SK-N-SH treated with all-trans-retinoic acid at 6 μM for 48 hours (cell line): ENCODE measurements around the gene SSTR5.
"Not testable (repeated sequence)": the region's sequence is repeated elsewhere in the genome, so short reads cannot be mapped to it uniquely, and the experiment has no call there.

ENCODE experiments used
- ATAC-seq: fragments of 200-7000 bp; cut with Tn5 transposase; 3 replicates; pipeline ENCODE4 v1.9.1; 2020; ENCODE audit warnings: mild to moderate bottlenecking, moderate library complexity
- ARNTL ChIP-seq: fragments of 450-650 bp; formaldehyde crosslinking; IDR thresholded peaks from 2 replicates; pipeline ENCODE4 v1.5.0; 2020; ENCODE audit warnings: low read depth, mild to moderate bottlenecking, moderate library complexity, borderline replicate concordance
- BACH2 ChIP-seq: fragments of 250-450 bp; sonication (Bioruptor Pico); IDR thresholded peaks from 2 replicates; pipeline ENCODE4 v1.9.0; 2021; ENCODE audit warnings: mild to moderate bottlenecking, borderline replicate concordance
- CREB5 ChIP-seq: fragments of 250-450 bp; sonication (Bioruptor Pico); IDR thresholded peaks from 2 replicates; pipeline ENCODE4 v1.5.1; 2020; ENCODE audit warnings: low read depth, mild to moderate bottlenecking, moderate library complexity
- CSDC2 ChIP-seq: fragments of 250-450 bp; sonication (Bioruptor Pico); IDR thresholded peaks from 2 replicates; pipeline ENCODE4 v1.5.0; 2020; ENCODE audit warnings: mild to moderate bottlenecking, moderate library complexity
- CSRNP3 ChIP-seq: fragments of 250-450 bp; sonication (Bioruptor Pico); IDR thresholded peaks from 2 replicates; pipeline ENCODE4 v1.5.1; 2021; ENCODE audit warnings: mild to moderate bottlenecking, moderate library complexity
- ESRRG ChIP-seq: fragments of 250-450 bp; sonication (Bioruptor Pico); IDR thresholded peaks from 2 replicates; pipeline ENCODE4 v1.6.1; 2021; ENCODE audit warnings: mild to moderate bottlenecking
- ISL1 ChIP-seq: fragments of 250-450 bp; sonication (Bioruptor Pico); IDR thresholded peaks from 2 replicates; pipeline ENCODE4 v2.1.2; 2022; ENCODE audit warnings: mild to moderate bottlenecking, moderate library complexity
- OSR1 ChIP-seq: fragments of 250-450 bp; sonication (Bioruptor Pico); IDR thresholded peaks from 2 replicates; pipeline ENCODE4 v1.8.0; 2022; ENCODE audit warnings: moderate library complexity, mild to moderate bottlenecking, inconsistent platforms
- POU6F1 ChIP-seq: fragments of 250-450 bp; sonication (Bioruptor Pico); IDR thresholded peaks from 2 replicates; pipeline ENCODE4 v1.8.0; 2021; ENCODE audit warnings: low read depth, mild to moderate bottlenecking, moderate library complexity, borderline replicate concordance
- PPARA ChIP-seq: fragments of 250-450 bp; sonication (Bioruptor Pico); IDR thresholded peaks from 2 replicates; pipeline ENCODE4 v1.5.0; 2020; ENCODE audit warnings: mild to moderate bottlenecking, borderline replicate concordance
- RARB ChIP-seq: fragments of 250-450 bp; sonication (Bioruptor Pico); IDR thresholded peaks from 2 replicates; pipeline ENCODE4 v1.8.0; 2021; ENCODE audit warnings: mild to moderate bottlenecking, moderate library complexity
- SNAI2 ChIP-seq: fragments of 250-450 bp; sonication (Bioruptor Pico); IDR thresholded peaks from 2 replicates; pipeline ENCODE4 v1.5.0; 2020; ENCODE audit warnings: mild to moderate bottlenecking, moderate library complexity
- TCF4 ChIP-seq: fragments of 250-450 bp; sonication (Bioruptor Pico); IDR thresholded peaks from 2 replicates; pipeline ENCODE4 v1.8.0; 2021; ENCODE audit warnings: mild to moderate bottlenecking, moderate library complexity, borderline replicate concordance
- TOX ChIP-seq: fragments of 250-450 bp; sonication (Bioruptor Pico); IDR thresholded peaks from 2 replicates; pipeline ENCODE4 v1.8.0; 2021; ENCODE audit warnings: mild to moderate bottlenecking, moderate library complexity, borderline replicate concordance
- TSHZ2 ChIP-seq: fragments of 250-450 bp; sonication (Bioruptor Pico); IDR thresholded peaks from 2 replicates; pipeline ENCODE4 v1.5.0; 2020; ENCODE audit warnings: mild to moderate bottlenecking, moderate library complexity
- ZFP3 ChIP-seq: fragments of 250-450 bp; sonication (Bioruptor Pico); IDR thresholded peaks from 2 replicates; pipeline ENCODE4 v1.5.0; 2020; ENCODE audit warnings: mild to moderate bottlenecking, moderate library complexity
- ZFP30 ChIP-seq: fragments of 450-650 bp; formaldehyde crosslinking; IDR thresholded peaks from 2 replicates; pipeline ENCODE4 v1.5.0; 2022; ENCODE audit warnings: mild to moderate bottlenecking, moderate library complexity
- ZNF565 ChIP-seq: fragments of 450-650 bp; formaldehyde crosslinking; conservative IDR thresholded peaks from 2 replicates; pipeline ENCODE4 v1.5.0; 2020; ENCODE audit warnings: low read depth, mild to moderate bottlenecking, moderate library complexity
- ZNF70 ChIP-seq: fragments of 450-650 bp; formaldehyde crosslinking; IDR thresholded peaks from 2 replicates; pipeline ENCODE4 v1.5.0; 2020; ENCODE audit warnings: mild to moderate bottlenecking, moderate library complexity

The SSTR5 gene

GRCh38 chr16:1089822-1090619 is 17.5 kb downstream of the SSTR5 start (continued):
- TF ChIP-seq ZNF70 (CRISPR knock-in tag) (no peak), CSRNP3 (CRISPR knock-in tag) (no peak), ZFP30 (CRISPR knock-in tag) (no peak)

GRCh38 chr16:1090620-1091587 is 18.4 kb downstream of the SSTR5 start:
- no peak for TF ChIP-seq CREB5 (CRISPR knock-in tag)
- no peak for TF ChIP-seq ZFP30 (CRISPR knock-in tag)
- no peak for TF ChIP-seq SNAI2 (CRISPR knock-in tag)
- TF ChIP-seq ZFP3 (CRISPR knock-in tag) = no peak
- no peak for TF ChIP-seq ZNF70 (CRISPR knock-in tag)
- no peak for TF ChIP-seq POU6F1 (CRISPR knock-in tag)
- TF ChIP-seq RARB = no peak
- TF ChIP-seq ESRRG (CRISPR knock-in tag) = no peak
- TF ChIP-seq TCF4 (CRISPR knock-in tag) = no peak
- TF ChIP-seq ZNF565 = no peak
- TF ChIP-seq TSHZ2 (CRISPR knock-in tag) = no peak
- TF ChIP-seq OSR1 (CRISPR knock-in tag) = no peak
- TF ChIP-seq PPARA (CRISPR knock-in tag) = no peak
- no peak for ATAC-seq

GRCh38 chr16:1091992-1092552 is 19.5 kb downstream of the SSTR5 start:
- no peak for ATAC-seq
- TF ChIP-seq OSR1 (CRISPR knock-in tag) (no peak), SNAI2 (CRISPR knock-in tag) (no peak), ARNTL (no peak), TOX (no peak), CSDC2 (no peak), TSHZ2 (CRISPR knock-in tag) (no peak), BACH2 (CRISPR knock-in tag) (no peak), ZNF70 (CRISPR knock-in tag) (no peak), ISL1 (CRISPR knock-in tag) (no peak)

- ATAC-seq = not testable (repeated sequence)
These were observed 20.2 kb downstream of the SSTR5 start for GRCh38 chr16:1092685-1093283.
